GM21737 (cell line): Measurements from ENCODE around the gene MS4A18.
"Not testable (repeated sequence)": the region's sequence is repeated elsewhere in the genome, so short reads cannot be mapped to it uniquely, and the experiment has no call there.

ENCODE experiments used
- ATAC-seq: cut with Tn5 transposase; IDR thresholded peaks from one replicate; pipeline ENCODE4 v1.9.1; 2021; ENCODE audit warnings: mild to moderate bottlenecking, moderate library complexity; ENCODE audit not compliant: unreplicated experiment

The MS4A18 gene

DNA sequence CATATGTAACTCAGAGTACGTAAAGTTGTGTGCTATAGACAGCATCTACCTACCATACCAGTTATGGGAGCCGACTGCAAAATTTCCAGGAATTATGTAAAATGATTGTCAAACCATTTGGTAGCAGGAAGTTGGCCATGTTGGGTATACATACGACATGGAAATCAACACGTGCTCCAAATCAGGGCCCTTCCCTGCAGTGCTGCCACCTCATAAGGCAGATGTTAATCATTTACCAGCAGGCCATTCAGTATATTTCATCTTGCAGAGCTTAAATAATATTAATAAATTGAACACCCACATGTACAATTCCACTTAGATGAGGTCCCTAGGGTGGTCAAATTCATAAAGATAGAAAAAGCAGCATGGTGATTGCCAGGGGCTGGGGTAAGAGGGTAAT lies 9.8 kb downstream of the MS4A18 start:
- no peak for ATAC-seq

DNA sequence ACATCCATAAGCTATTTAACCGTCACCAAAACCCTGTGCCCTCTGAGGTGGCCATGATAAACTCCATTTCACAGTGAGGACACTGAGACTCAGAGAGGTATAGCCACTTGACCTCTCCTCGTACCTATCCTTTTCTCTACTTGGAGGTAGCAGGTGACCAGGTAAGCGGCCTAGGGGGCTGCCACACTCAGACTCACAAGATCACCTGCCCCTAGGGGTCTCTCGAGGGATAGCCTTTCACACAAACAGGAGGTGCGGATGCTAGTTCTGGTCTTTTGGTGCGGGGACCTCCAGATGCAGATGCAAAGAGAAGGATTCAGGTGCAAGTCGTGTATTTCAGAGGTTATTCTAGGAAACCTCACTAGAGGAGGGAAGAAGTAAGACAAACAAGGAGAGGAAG lies 14.6 kb downstream of the MS4A18 start:
- ATAC-seq, result no peak

- ATAC-seq, result no peak
These were observed 16.1 kb downstream of the MS4A18 start for GRCh38 chr11:60740573-60740972.

DNA sequence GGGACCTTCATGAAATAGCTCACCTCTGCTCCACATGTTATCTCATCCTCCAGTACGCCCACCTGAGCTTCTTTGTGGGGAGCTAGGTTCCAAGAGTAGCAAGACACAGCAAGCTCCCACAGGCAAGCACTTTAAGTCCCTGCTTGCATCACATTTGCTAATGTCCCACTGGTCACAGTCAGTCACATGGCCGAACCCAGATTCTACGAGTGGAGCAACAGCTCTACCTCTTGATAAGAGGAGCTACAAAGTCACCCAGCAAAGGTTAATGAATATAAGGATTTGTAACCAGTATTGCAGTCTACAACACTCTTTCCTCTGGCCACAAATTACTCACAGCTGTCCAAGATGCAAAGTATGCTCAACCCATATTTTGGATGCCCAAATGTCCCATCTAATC lies 16.9 kb downstream of the MS4A18 start:
- no peak for ATAC-seq

GRCh38 chr11:60743058-60743457 lies 18.5 kb downstream of the MS4A18 start:
- no peak for ATAC-seq

GRCh38 chr11:60744114-60744513 lies 19.6 kb downstream of the MS4A18 start:
- no peak for ATAC-seq

DNA sequence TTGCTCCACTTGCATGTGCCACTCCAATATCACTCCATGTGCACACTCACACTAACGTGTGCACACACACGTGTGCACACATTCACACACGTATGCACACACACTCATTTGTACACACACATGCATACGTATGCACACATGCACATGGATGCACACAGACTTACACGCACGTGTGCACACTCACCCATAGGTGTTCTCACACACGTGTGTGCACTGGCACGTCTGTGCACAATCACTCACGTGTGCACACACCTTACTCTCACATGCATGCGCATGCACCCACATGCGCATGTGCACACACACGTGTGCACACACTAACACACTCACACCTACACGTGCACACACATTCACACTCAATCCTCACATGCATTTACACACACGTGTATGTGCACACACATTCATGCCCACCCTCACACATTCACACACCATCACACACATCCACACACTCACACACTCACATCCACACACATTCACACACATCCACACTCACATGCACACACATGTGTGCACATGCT lies 22.9 kb downstream of the MS4A18 start:
- no peak for ATAC-seq

DNA sequence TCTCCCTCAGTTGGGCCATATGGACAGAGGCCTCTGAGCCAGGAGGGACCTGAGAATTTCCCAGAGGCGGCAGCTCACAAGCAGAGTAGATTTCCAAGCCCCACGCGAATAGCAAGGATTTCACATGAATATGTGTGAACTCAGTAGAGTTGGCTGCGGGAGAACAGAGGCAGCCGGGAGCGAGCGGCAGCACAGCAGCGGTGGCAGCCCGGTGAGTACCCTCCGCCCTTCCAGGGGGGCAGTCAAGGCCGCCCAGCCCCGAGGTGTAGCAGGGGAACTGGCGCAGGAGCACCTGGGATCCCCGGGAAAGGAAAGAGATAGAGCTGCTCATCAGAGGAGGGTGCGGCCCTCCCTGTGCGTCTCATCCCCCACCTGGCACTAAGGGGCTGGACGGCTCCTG lies 23.7 kb downstream of the MS4A18 start:
- no peak for ATAC-seq

DNA sequence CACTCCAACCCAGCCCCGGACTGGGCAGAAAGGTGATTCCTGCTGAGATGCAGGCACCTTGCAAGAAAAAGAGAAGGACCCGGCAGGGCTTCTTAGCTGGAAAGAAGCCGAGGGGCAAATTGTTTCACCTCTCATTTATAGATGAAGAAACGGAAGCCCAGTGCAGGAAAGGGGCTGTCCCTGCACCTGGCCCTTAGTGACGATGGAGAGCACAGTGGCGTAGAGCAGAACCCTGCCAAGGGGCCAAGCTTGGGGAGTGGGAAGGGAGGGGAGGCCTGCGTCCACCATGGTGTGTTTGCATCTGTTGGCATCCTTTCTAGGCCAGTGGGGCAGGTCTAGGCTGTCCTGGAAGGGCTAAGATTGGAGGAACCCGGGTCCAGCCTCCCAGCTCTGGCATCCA lies 24.3 kb downstream of the MS4A18 start:
- ATAC-seq, result no peak

GRCh38 chr11:60750911-60751310 lies 26.4 kb downstream of the MS4A18 start:
- ATAC-seq, result no peak

GRCh38 chr11:60753309-60753708 lies 28.8 kb downstream of the MS4A18 start:
- no peak for ATAC-seq

DNA sequence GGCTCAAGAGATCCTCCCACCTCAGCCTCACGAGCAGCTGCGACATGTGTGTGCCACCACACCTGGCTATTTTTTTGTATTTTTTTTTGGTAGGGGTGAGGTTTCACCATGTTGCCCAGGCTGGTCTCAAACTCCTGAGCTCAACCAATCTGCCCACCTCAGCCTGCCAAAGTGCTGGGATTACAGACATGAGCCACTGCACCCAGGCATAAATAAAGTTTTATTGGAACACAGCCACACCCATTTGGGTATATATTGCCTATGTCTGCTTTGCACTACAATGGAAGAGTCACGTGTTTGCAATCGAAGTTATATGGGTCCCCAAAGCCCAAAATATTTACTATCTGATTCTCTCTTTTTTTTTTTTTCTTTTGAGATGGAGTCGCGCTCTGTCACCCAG lies 30.4 kb downstream of the MS4A18 start:
- ATAC-seq, result no peak

GRCh38 chr11:60756307-60757032 lies 31.9 kb downstream of the MS4A18 start, which contains the start of gene MS4A15:
TSS of gene MS4A15 (plus strand) at chr11:60756867. CDS start at chr11:60763734, 6,867 bp downstream.
- no peak for ATAC-seq

DNA sequence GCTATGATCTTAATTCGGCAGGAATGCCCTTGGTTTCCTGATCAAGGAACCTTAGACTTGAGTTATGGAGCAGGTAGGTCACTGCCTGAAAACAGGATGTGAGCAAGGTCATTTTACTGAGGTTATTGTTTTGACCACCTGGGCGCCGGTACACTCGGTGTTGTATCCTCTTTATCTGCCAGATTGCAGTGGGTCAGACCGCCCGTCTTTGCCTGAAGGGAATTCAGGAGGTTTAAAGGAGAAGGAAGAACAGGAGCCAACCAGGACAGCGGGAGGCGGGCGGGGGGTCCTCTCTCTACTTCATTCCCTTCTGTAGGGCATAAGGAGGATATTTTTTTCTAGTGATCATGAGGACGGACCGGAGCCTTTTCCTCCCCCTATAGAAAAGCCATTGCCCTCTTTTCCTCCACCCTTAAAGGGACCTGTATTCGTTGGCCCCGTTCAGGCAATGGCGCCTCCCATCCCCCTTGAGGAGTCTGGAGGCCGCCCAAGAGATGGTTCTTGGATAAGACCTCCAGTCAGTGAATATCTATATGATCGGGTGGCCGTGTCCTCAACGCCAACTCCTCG lies 32.8 kb downstream of the MS4A18 start:
- no peak for ATAC-seq

- ATAC-seq, result not testable (repeated sequence)
These were observed 34.2 kb downstream of the MS4A18 start for GRCh38 chr11:60758671-60759070.

- ATAC-seq, result not testable (repeated sequence)
These were observed 35.1 kb downstream of the MS4A18 start for GRCh38 chr11:60759438-60760225.

DNA sequence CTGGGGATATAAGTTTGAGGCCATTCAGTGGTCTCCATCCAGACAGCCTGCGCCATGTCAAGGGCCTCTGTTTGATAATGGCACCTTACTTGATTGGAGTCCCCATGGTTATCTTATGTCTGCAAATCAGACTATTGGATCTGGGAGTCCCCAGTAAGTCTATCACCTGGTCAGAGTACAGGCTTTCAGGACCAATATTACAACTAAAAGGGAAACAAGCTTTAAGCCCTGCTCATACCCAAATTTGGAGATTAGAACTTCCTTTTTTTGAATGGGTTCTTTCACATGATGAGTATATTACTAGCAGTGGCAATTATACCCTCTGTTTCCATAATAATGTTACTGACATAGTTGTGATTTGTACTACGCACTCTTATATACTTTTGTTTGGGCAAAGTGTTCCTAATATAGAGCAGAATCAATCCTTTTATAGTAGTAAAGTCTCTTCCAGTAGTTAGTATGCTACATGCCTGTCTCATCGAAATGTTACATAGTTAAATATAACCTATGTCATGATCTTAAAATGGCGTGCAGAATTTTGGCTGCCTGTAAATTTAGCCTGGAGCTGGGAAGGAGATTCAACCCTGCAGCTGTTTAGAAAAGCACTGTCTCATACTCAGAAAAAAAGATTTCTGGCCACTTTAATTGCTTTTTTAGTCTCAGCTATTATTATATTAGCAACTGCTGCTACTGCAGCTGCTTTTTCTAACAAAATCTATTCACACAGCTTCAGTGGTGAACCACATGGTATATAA lies 37.1 kb downstream of the MS4A18 start:
- no peak for ATAC-seq

GRCh38 chr11:60762851-60763691 lies 38.6 kb downstream of the MS4A18 start:
- peak; percentile 66 for ATAC-seq

DNA sequence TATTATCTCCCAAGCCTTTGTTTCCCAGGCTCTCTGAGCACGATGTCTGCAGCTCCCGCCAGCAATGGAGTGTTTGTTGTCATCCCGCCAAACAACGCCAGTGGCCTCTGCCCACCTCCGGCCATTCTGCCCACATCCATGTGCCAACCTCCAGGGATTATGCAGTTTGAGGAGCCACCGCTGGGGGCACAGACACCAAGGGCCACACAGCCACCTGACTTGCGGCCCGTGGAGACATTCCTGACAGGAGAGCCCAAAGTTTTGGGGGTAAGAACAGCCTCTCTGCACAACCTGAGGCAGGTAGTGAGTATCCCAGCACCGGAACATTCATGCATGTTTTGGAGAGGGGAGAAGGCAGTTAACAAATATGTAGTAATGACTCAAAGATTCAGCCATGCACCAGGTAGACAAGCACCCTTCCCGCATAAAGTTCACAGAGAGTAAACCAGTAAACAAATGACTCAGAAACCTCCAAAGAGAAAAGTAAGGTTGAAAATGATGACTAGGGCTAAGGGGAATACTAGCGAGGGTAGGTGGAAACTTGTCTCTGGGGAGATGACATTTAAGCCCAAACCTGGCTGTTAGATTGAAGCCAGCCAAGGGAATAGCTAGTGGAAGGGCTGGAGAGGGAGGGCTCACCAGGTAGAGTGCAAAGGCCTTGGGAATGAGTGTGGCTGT lies 39.3 kb downstream of the MS4A18 start:
- no peak for ATAC-seq
